Right lobe of liver (tissue), 6 donors: ENCODE results near the gene ZNF814. TPM values are rescaled to one million over a fixed set of nuclear protein-coding genes. Genes with fewer than 3 reads are reported as not detected.
"Not testable (repeated sequence)": the region's sequence is repeated elsewhere in the genome, so short reads cannot be mapped to it uniquely, and the experiment has no call there.

Source experiments
- ATAC-seq, 4 donors: fragments of 200-7000 bp; cut with Tn5 transposase; one replicate each; pipeline ENCODE4 v1.9.1; 2020; ENCODE audit warnings: mild to moderate bottlenecking in 4 of 4, moderate library complexity in 4 of 4
- DNase-seq, 3 donors: peaks; one replicate each; pipeline ENCODE4 v3.0.0-alpha.2; 2020
- H3K27ac ChIP-seq, 3 donors: fragments of 200-600 bp; one replicate each; pipeline ENCODE4 v1.8.0; 2022
- H3K27me3 ChIP-seq, 2 donors: fragments of 200-600 bp; one replicate each; pipeline ENCODE4 v1.8.0; 2022
- H3K36me3 ChIP-seq, 4 donors: fragments of 200-600 bp; sonication (generic) in 1 of 4; one replicate each; pipeline versions ENCODE4 v1.5.1 to v1.8.0; 2017 to 2022; ENCODE audit warnings: control low read depth in 1 of 4
- H3K4me1 ChIP-seq, 4 donors: fragments of 200-600 bp; sonication (generic) in 1 of 4; one replicate each; pipeline versions ENCODE4 v1.5.1 to v1.8.0; 2017 to 2022; ENCODE audit warnings: control low read depth in 1 of 4
- H3K4me3 ChIP-seq, 3 donors: fragments of 200-600 bp; one replicate each; pipeline ENCODE4 v1.8.0; 2022
- H3K9me3 ChIP-seq, 4 donors: fragments of 200-600 bp; sonication (generic) in 1 of 4; one replicate each; pipeline versions ENCODE4 v1.5.1 to v1.8.0; 2017 to 2022; ENCODE audit warnings: control low read depth in 1 of 4
- POLR2A ChIP-seq: fragments of 450-650 bp; IDR thresholded peaks from one replicate; pipeline ENCODE4 v1.6.1; 2017; ENCODE audit warnings: antibody characterized with exemption, mild to moderate bottlenecking
- WGBS: methylation state at CpG from one replicate; pipeline ENCODE4 v1.1.6; 2018; ENCODE audit warnings: low coverage, low lambda C conversion rate; ENCODE audit not compliant: insufficient coverage; ENCODE audit errors: missing lambda C conversion rate; 5-methylcytosine and 5-hydroxymethylcytosine counted together
- intact Hi-C, 2 donors: fragments of 100-400 bp; cut with DNase I; formaldehyde crosslinking; loops; one replicate each; pipeline versions ENCODE4 v1.11.2 to v1.14.1; 2022
- total RNA-seq, 6 experiments: library from RNA; depleted of rRNA in 2 of 6; stranded (reverse); fragments of >200 nt in 2 of 6; fragmentation: NEBNext Ultra II Directional in 3 of 6; extraction: Animal tissue kit (Norgen Biotek cat#: 25700) in 3 of 6; gene quantifications; one replicate each; pipeline versions ENCODE4 v1.1.0 to v1.2.4, GENCODE V29; 2016 to 2023
- TF ChIP-seq, protein P1 (sequence below), 4 donors: fragments of 200-600 bp in 3 of 4; fragments of 450-650 bp in 1 of 4; IDR thresholded peaks; one replicate each; pipeline versions ENCODE4 v1.5.1 to v1.8.0; 2016 to 2022; ENCODE audit warnings: antibody characterized with exemption in 4 of 4, mild to moderate bottlenecking in 2 of 4
- donor health status: DM: no; HTN: yes; CAD: no.
- donor health status: DM: no; HTN: no; CAD: no.
- donor health status: DM: no; HTN: no; CAD: no.
- donor health status: DM: no; HTN: yes; CAD: no.
- donor health status: DM: no; HTN: yes; CAD: no.

ZNF814 gene
- total RNA-seq, 6 experiments from 2014 or later, result 5.1 to 11.7 (median 8.7) TPM

DNA sequence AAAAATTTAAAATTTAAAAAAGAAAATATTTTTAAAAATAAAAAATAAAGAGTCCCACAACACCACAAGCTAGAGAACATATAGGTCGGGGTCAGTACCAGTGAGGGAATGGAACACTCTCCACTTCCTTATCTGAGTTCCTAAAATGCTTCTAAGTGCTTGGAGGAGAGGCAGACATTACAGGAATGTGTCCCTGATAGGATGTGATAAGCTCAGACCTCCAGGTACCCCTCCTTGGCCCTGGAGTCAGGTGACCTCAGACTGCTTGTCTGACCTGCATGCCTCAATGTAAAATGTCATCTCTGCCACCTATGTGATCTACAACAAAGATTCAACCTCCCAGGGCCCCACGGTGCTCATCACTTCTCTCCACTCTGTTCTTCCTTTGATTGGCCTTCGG lies 2.8 kb downstream of the ZNF814 start:
- WGBS, result 71% methylated on average over 3 of the region's 3 CpGs
- no peaks in the 10 kb centered on the region for H3K9me3 ChIP-seq
- intact Hi-C loops, result no loop called here
- DNase-seq (no peak), ATAC-seq (no peak)
- no peak overlapping the region for H3K27ac ChIP-seq
- H3K4me3 ChIP-seq, result no peak overlapping the region
- peaks cover 0 to 11% (median 0%) of the 10 kb centered on the region in 4 donors for H3K4me1 ChIP-seq
- H3K36me3 ChIP-seq, result no peaks in the 10 kb centered on the region
- TF ChIP-seq, protein P1, sequence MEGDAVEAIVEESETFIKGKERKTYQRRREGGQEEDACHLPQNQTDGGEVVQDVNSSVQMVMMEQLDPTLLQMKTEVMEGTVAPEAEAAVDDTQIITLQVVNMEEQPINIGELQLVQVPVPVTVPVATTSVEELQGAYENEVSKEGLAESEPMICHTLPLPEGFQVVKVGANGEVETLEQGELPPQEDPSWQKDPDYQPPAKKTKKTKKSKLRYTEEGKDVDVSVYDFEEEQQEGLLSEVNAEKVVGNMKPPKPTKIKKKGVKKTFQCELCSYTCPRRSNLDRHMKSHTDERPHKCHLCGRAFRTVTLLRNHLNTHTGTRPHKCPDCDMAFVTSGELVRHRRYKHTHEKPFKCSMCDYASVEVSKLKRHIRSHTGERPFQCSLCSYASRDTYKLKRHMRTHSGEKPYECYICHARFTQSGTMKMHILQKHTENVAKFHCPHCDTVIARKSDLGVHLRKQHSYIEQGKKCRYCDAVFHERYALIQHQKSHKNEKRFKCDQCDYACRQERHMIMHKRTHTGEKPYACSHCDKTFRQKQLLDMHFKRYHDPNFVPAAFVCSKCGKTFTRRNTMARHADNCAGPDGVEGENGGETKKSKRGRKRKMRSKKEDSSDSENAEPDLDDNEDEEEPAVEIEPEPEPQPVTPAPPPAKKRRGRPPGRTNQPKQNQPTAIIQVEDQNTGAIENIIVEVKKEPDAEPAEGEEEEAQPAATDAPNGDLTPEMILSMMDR (IDR thresholded peaks at IDR 0.05), result no peak
- no peak for TF ChIP-seq POLR2A
- H3K27me3 ChIP-seq, result no peaks in the 10 kb centered on the region

DNA sequence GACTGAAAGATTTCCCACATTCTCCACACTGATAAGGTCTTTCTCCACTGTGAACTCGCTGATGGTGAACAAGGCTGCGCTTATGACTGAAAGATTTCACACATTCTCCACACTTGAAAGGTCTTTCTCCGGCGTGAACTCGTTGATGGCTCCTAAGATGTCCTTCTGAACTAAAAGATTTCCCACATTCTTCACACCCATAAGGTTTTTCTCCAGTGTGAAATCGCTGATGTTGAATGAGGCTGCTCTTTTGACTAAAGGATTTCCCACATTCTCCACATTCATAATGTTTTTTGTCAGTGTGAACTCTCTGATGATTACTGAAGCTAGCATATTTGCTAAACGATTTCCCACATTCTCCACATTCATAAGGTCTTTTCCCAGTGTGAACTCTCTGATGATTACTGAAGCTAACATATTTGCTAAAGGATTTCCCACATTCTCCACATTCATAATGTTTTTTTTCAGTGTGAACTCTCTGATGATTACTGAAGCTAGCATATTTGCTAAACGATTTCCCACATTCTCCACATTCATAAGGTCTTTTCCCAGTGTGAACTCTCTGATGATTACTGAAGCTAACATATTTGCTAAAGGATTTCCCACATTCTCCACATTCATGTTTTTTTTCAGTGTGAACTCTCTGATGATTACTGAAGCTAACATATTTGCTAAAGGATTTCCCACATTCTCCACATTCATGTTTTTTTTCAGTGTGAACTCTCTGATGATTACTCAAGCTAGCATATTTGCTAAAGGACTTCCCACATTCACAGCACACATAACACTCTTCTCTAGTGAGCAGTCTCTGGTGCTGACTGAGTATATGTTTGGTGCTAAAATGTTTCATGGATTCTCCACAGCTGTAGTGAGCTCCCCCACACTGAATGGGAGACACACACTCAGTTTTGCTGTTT lies 14.7 kb downstream of the ZNF814 start:
- H3K27me3 ChIP-seq, H3K4me3 ChIP-seq, H3K4me1 ChIP-seq, DNase-seq, H3K27ac ChIP-seq, ATAC-seq, intact Hi-C loops: not testable (repeated sequence)
- Histone ChIP-seq H3K9me3 (peaks cover 0 to 31% (median 4%) of the 10 kb centered on the region in 4 donors), H3K36me3 (peaks cover 0 to 26% (median 2%) of the 10 kb centered on the region in 4 donors)
- WGBS, result 92% methylated on average over 8 of the region's 8 CpGs

DNA sequence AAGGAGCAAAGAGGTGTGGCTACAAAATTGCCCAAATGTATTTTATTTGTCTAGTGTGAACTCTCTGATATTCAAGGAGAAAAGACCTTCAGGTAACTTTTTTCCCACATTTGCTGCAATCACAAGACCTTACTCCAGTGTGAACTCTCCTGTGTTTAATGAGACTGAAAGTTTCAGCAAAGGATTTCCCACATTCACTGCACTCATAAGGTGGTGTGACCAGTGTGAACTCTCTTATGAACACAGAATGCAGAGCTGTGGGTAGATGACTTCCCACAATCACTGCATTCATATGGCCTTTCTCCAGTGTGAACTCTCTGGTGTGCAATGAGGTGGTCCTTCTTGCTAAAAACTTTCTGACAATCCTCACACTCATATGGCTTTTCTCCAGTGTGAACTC lies 16.4 kb downstream of the ZNF814 start:
- H3K36me3 ChIP-seq, result peaks cover 0 to 24% (median 6%) of the 10 kb centered on the region in 4 donors

DNA sequence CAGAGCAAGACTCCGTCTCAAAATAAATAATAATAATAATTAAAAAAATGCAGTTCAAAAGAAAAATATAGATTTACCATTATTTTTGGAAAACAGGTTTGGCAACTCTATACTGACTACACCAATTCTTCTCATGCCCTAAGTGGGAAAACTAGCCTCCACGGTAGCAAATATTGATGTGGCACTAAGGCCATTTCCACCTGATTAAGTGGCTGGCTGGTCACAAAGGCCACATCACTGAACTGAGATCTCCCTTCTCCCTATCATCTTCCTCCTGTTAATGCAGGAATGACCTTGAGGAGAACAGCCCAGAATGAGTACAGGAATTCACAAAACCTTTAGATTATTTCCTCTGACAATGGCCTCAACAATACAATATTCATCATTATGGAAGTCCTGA lies 18.6 kb downstream of the ZNF814 start:
- peaks cover 0 to 31% (median 4%) of the 10 kb centered on the region in 4 donors for H3K9me3 ChIP-seq
- H3K27ac ChIP-seq, result no peak overlapping the region
- H3K27me3 ChIP-seq, result no peaks in the 10 kb centered on the region
- TF ChIP-seq, protein P1 (IDR thresholded peaks at IDR 0.05), result no peak
- no peak for TF ChIP-seq POLR2A
- H3K36me3 ChIP-seq, result peaks cover 0 to 29% (median 7%) of the 10 kb centered on the region in 4 donors
- ATAC-seq (no peak), DNase-seq (no peak)
- no peaks in the 10 kb centered on the region for H3K4me1 ChIP-seq
- 88% methylated on average over 2 of the region's 2 CpGs for WGBS
- no peak overlapping the region for H3K4me3 ChIP-seq
- intact Hi-C loops, result no loop called here

More for the DNA sequence above, 16.4 kb downstream of the ZNF814 start:
- Histone ChIP-seq H3K4me1 (no peaks in the 10 kb centered on the region), H3K27me3 (no peaks in the 10 kb centered on the region), H3K9me3 (peaks cover 0 to 31% (median 4%) of the 10 kb centered on the region in 4 donors), H3K4me3 (no peak overlapping the region), H3K27ac (no peak overlapping the region)
- ATAC-seq (no peak), DNase-seq (no peak)
- TF ChIP-seq, protein P1 (IDR thresholded peaks at IDR 0.05), result no peak
- no peak for TF ChIP-seq POLR2A
- intact Hi-C loops, result no loop called here

DNA sequence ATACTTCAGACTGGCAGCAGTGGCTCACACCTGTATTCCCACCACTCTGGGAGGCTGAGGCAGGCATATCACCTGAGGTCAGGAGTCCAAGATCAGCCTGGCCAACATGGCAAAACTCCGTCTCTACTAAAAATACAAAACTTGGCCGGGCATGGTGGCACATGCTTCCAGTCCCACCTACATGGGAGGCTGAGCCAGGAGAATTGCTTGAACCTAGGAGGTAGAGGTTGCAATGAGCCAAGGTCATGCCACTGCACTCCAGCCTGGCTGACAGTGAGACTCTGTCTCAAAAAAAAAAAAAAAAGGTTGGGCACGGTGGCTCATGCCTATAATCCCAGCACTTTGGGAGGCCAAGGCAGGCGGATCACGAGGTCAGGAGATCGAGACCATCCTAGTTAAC lies 19.2 kb downstream of the ZNF814 start:
- H3K27ac ChIP-seq, intact Hi-C loops, H3K27me3 ChIP-seq, H3K4me3 ChIP-seq, DNase-seq, H3K4me1 ChIP-seq: not testable (repeated sequence)
- 85% methylated on average over 5 of the region's 6 CpGs for WGBS
- Histone ChIP-seq H3K9me3 (peaks cover 0 to 31% (median 4%) of the 10 kb centered on the region in 4 donors), H3K36me3 (peaks cover 0 to 29% (median 8%) of the 10 kb centered on the region in 4 donors)
- ATAC-seq, result peak in 1 of 4 donors; percentile 22
